ENCODE results near the gene RUNX3. TPM values are rescaled to one million over a fixed set of nuclear protein-coding genes. Genes with fewer than 3 reads are reported as not detected.
"Not testable (repeated sequence)": the region's sequence is repeated elsewhere in the genome, so short reads cannot be mapped to it uniquely, and the experiment has no call there.

RUNX3 gene
- total RNA-seq, 1 donor: not detected

GRCh38 chr1:24896596-24897262 lies 33.3 kb downstream of the RUNX3 start:
- TF ChIP-seq CTCF (IDR thresholded peaks at IDR 0.05; ENCODE audit: insufficient read depth, low read depth, low read length): no peak
- no peak for DNase-seq (ENCODE audit: low read depth)
- H3K4me3 ChIP-seq (ENCODE audit: low read depth, low read length): no peak overlapping the region

- H3K4me3 ChIP-seq (ENCODE audit: low read depth, low read length): no peak overlapping the region
- TF ChIP-seq CTCF (IDR thresholded peaks at IDR 0.05; ENCODE audit: insufficient read depth, low read depth, low read length): no peak
- DNase-seq (ENCODE audit: low read depth): no peak
These were observed 33.9 kb downstream of the RUNX3 start for GRCh38 chr1:24896176-24896575.

GRCh38 chr1:24895511-24895910 lies 34.6 kb downstream of the RUNX3 start:
- TF ChIP-seq CTCF (IDR thresholded peaks at IDR 0.05; ENCODE audit: insufficient read depth, low read depth, low read length): no peak
- DNase-seq (ENCODE audit: low read depth): no peak
- no peak overlapping the region for H3K4me3 ChIP-seq (ENCODE audit: low read depth, low read length)

GRCh38 chr1:24894002-24894401 lies 36.1 kb downstream of the RUNX3 start:
- H3K4me3 ChIP-seq (ENCODE audit: low read depth, low read length): no peak overlapping the region
- no peak for TF ChIP-seq CTCF (IDR thresholded peaks at IDR 0.05; ENCODE audit: insufficient read depth, low read depth, low read length)
- DNase-seq (ENCODE audit: low read depth): no peak

- TF ChIP-seq CTCF (IDR thresholded peaks at IDR 0.05; ENCODE audit: insufficient read depth, low read depth, low read length): no peak
- no peak for DNase-seq (ENCODE audit: low read depth)
- no peak overlapping the region for H3K4me3 ChIP-seq (ENCODE audit: low read depth, low read length)
These were observed 36.6 kb downstream of the RUNX3 start for GRCh38 chr1:24893431-24893830.

- TF ChIP-seq CTCF (IDR thresholded peaks at IDR 0.05; ENCODE audit: insufficient read depth, low read depth, low read length): no peak
- no peak overlapping the region for H3K4me3 ChIP-seq (ENCODE audit: low read depth, low read length)
- no peak for DNase-seq (ENCODE audit: low read depth)
These were observed 37.6 kb downstream of the RUNX3 start for GRCh38 chr1:24892188-24893153.

GRCh38 chr1:24891367-24891766 lies 38.7 kb downstream of the RUNX3 start:
- DNase-seq (ENCODE audit: low read depth); H3K4me3 ChIP-seq (ENCODE audit: low read depth, low read length): not testable (repeated sequence)
